HTERT RPE-1 (cell line): ENCODE data around the gene TCTN3.
"Not testable (repeated sequence)": the region's sequence is repeated elsewhere in the genome, so short reads cannot be mapped to it uniquely, and the experiment has no call there.

Experiments used
- in situ Hi-C: fragments of 300-500 bp; cut with MboI; formaldehyde crosslinking; loops from 4 replicates; pipeline ENCODE4 v1.14.3; 2020; ENCODE audit warnings: low sequenced_read_pairs

TCTN3 gene

DNA sequence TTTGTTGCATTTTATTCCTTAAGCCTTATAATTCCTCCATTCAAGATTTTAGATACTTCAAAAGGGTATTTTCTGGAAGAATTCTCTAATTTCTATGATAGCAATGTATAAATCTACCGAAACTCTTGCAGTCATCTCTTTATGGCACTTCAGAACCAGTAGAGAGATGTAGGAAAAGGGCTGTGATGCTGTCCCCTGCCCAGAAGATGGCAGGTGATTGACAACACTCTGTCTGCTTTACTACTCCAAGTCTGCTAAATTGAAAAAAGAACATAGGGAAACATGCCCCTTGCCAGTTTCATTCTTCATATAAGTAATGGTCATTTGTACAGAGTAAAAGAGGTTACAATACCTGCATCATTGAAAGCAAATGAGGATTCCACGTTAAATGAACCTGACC lies 5.1 kb downstream of the TCTN3 start:
- in situ Hi-C loops = no loop called here

DNA sequence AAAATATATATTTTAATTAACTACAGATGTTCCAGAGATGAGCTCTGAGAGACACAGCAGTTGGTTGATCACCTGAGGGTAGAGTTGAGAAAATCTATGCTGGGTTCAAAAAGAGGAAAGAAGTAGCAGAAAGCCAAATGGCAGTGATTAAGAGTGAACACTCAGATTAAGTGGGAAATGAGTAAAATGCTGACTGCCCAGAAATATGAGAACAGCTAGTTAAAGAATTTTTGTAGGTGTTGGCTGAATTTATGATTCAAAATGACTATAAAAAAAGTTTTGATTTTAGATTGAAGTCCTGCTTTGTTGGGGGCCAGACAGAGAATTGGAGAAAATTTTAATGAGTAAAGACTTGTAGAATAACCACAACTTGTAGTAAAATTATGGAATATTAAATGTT lies 9.8 kb downstream of the TCTN3 start:
- in situ Hi-C loops = no loop called here

DNA sequence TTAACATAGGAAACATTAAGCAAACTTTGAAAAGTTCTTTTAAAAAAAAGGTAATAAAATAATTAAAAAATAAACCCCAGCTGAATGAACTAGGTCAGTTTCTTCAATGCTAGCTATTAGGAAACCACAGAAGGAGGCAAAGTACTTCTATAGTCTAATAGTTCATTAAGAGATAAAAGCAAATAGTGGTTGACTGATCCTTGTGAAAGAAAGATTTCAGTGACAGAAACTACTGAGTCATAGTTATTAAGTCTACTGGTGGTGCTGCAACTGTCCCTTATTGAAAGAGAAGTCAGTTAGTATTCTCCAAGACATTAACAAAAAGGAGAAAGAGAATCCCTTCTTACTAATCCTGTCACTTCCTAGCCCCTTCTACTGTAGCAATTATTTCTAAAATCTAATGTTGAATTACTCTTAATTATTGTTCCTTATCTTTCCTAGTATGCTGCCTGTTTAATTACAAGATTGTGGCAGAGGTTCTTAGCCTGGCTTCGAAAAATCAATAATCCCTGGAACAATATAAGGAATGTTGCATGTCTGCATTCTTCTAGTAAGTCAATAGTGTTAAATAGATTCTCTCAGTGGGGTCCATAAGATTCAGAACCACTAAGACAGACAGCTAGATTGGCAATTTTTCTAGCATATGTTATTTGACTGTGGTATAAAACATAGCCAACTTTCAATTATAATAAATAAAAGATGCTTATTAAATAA lies 18.2 kb downstream of the TCTN3 start:
- in situ Hi-C loops = no loop called here

DNA sequence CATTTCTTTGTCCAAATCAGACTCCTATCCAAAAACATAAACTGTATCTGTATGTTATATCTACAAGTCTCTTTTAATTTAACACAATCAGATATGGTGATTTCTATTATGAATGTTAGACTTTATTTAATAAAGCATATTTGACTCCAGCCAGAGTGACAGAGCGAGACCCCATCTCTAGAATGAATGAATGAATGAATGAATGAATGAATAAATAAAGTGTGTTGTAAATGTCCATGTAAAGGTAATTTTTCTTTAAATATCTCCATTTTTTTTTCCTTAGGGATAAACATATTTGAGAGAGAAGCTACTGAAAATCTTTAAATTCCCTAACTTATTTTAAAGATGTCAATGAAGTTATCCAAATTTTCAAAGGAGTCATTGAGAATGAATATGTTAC lies 19.1 kb downstream of the TCTN3 start:
- in situ Hi-C loops = no loop called here

DNA sequence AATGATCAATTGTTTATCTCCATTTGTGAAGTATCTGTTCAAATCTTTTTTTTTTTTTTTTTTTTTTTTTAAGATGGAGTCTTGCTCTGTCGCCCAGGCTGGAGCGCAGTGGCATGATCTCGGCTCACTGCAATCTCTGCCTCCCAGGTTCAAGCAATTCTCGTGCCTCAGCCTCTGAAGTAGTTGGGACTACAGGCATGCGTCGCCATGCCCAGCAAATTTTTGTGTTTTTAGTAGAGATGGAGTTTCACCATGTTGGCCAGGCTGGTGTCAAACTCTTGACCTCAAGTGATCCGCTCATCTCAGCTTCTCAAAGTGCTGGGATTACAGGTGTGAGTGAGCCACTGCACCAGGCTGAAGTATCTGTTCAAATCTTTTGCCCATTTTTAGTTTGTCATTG lies 21.1 kb downstream of the TCTN3 start:
- in situ Hi-C loops = not testable (repeated sequence)

DNA sequence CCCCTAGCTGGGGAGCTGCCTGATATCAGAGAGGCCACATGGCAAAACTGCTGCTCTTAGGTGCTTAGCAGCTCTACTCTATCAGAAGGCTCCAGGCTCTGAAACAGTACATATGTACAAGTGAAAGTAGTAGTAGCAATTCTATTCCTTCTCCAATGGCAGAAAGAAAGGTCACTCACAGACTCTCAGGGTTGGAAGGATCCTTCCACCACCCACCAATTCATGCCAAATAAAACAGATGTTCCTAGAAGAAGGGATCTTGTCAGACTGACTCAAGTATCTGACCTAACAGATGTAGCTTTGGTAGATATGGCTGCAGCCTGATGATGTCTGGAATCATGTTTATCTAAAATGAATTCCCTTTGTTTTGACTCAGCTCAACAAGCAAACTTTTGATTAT lies 29.2 kb downstream of the TCTN3 start:
- in situ Hi-C loops = no loop called here

DNA sequence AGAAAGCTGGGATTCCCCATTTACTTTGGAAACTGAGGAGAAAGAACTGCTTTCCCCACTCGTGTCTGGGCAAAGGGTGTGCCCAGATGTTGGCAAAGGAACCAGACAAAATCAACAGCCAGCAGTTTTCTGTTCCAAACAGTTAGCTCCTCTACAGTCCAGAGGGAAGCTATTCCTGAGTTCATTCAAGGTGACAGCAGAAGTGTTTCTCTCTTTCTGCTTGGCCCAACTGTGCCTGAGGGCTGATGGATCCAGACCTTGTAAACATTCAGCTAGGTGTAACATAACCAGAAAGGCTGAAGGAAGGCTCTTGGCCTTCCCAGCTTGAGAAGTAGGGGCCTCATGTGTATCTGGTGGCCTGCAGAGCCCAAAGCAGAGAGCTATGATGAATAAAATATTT lies 30.2 kb downstream of the TCTN3 start:
- in situ Hi-C loops = no loop called here

DNA sequence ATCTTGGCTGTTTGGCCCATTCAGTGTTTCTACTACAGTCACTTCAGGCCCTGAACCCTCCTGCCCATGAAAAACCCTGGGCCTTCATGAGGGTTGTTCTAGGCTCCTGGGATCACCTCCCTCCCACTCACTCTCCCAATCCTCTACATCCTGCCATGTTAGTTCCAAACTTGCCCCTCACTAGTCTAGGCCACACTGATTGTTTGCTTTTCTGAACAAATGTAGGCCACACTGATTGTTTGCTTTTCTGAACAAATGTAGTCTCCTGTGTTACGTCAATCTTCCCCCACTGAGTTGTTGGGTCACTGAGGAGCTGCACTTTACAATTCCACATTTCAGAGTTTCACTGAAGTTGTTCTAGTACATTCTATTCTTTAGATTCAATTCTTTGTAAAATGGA lies 31.9 kb downstream of the TCTN3 start:
- in situ Hi-C loops = no loop called here

DNA sequence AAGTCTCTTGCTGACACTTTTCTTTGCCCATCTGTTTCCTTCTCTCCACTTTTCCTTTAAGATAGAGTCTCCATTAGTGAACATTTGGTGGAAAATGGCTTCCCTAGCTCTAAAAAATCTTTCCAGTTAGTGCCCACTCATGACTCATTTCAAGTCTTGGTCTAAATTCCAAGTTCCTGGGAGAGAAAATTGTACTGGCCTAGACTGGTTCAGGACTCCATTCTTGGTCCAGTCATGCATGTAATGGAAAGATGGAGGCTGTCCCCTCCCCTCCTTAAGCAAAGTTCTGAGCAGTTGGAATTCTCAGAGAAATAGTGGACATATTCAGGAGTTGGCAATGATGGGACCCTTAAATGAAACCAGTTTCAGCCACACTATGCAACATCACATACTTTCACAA lies 33.4 kb downstream of the TCTN3 start:
- in situ Hi-C loops = no loop called here

DNA sequence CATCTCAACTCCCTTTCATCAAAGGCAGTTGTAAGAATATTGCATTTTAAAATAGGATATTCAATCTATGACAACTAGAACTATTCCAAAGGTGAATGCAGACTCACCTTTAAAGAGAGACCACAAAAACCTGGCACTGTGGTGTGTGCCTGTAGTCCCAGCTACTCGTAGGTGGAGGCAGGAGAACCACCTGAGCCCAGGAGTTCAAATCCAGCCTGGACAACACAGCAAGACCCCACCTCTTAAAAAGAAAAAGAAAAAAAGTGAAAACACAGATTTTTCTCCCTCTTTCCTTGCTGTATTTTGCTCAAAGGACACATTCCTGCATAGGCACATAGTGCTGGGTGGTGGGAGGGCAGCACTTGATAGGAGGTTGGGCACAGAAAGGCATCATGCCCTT lies 36.5 kb downstream of the TCTN3 start:
- in situ Hi-C loops = no loop called here

DNA sequence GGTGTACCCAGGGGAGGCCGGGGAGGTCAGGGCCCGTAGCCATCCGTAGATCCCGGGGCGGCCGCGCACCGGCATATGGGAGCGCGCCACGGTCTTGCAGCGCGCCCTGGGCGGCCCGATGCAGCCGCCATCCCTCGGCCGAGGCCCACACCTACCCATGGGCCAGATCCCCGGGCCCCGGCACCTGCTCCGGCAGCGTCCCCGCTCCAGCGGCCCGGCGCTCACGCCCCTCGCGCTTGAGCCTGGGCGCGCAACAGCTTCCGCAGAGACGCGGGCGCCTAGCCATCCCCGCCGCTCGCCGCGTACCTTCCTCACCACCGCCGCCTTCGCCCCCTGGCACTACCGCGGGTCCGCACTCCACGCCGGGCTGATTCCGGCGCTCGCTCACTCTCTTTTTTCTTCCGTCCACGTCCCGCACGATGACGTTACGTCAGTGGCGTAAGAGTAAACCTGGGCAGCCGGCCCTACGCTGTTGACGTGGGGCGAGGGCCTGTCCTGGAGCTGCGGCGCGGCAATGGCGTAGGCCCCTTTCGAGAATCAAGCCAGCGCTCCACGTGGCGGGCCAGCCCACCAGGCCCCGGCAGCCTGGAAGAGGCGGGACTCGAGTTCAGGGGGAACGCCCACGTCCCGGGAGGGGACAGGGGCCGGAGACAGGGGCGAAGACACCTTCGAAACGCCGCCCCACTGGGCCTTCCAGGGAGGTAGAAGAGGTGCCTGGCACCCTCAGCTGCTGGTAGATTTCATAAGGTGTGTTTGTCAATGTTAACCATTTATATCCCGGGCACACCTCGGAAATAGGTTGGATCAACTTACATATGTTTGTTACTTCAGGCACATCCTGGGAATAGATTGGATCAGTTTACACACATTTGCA lies 37.2 kb downstream of the TCTN3 start, which contains the start of gene ALDH18A1:
Gene ALDH18A1, minus strand, starts transcription at position 421 of the 874 bp plus-strand sequence. CDS start 3,334 bp downstream, outside the sequence.
- in situ Hi-C loops = no loop called here

DNA sequence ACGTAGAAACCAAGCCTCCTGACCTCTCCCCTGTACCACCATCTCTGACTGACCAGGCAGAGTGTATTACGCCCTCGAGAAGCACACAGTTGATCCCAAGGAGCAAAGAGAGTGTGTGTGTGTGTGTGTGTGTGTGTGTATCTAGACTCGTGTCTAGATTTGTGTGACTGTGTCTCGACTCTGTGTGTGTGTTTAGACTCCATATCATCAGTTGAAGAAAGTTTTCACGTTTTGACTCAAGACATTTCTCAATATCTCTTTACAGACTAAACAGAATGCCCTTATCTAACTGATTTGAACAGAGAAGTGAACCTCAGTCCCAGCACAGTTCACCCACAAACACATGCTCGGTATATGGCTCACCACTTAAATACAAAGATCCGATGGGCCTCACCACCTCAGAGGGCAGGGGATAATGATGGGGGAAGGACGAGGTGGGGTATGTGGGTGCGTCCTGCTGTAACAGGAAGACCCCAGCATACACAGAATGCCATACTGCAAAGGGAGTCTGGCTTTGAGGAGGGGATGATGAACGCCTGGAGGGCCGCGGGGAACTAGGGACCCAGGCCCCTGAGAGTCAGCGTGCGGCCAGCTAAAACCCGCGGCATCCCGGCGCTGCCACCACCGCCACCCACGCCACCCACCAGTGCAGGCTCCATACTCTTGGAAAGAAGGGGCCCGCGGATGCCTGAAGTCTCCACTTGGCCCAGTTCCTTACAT lies 38.0 kb downstream of the TCTN3 start:
- in situ Hi-C loops = no loop called here

DNA sequence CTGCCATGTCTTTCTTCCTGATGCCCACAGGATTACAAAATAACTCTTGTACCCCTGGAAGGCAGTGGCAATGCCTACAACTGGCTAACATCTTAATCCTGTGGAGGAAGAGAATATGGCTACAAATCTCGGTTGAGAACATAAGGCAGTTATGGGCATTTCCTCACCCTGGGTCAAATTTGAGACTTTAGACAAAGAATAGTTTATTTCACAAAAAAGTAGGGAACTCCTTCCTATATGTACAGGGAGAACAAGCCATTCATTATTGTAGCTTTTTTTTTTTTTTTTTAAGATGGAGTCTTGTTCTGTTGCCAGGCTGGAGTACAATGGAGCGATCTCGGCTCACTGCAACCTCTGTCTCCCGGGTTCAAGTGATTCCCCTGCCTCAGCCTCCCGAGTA lies 39.8 kb downstream of the TCTN3 start:
- in situ Hi-C loops = no loop called here

DNA sequence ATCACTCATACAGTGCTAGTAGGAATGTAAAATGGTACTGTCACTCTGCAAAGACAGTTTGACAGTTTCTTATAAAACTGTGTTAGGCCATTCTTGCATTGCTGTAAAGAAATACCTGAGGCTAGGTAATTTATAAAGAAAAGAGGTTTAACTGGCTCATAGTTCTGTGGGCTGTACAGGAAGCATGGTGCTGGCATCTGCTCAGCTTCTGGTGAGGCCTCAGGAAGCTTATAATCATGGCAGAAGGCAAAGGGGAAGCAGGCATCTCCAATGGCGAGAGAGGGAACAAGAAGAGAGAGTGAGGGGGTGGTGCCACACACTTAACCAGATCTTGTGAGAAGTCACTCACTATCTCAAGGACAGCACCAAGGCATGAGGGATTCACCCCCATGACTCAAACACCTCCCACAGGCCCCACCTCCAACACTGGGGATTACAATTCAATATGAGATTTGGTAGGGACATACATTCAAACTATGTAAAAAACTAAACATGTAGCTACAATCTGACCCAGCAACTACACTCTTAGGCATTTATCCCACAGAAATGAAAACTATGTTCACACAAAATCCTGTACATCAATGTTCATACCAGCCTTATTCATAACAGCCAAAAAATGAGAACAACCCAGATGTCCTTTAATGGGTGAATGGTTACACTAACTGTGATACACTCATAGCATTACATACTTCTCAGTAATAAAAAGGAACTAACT lies 42.2 kb downstream of the TCTN3 start:
- in situ Hi-C loops = no loop called here

DNA sequence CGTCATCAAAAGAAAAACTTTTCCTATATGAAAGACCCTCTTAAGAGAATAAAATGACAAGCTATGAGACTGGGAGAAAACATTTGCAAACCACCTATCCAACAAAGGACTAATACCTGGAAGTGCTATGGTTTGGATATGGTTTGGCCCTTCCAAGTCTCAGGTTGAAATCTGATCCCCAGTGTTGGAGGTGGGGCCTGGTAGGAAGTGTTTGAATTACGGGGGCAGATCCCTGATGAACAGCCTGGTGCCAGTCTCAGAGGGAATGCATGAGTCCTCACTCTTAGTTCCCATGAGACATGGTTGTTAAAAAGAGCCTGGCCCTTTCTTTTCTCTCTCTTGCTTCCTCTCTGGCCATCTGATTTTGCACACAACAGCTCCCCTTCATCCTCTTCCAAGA lies 43.5 kb downstream of the TCTN3 start:
- in situ Hi-C loops = no loop called here

DNA sequence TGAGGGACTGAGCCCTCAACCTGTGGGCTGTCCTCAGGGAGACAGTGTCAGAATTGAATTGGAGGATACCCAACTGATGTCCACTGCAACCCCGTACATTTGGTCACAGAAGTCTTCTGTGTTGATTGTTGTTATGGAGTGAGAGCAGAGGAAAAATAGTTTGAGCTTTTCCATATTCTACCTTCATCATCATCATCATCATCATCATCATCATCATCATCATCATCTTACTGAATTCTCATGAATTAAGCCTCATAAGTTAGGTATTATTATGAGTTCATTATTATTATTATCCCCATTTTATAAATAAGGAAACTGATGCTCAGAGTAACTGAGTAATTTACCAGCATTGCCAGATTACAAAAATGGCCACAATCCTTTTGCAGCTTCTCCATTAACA lies 45.6 kb downstream of the TCTN3 start:
- in situ Hi-C loops = no loop called here

DNA sequence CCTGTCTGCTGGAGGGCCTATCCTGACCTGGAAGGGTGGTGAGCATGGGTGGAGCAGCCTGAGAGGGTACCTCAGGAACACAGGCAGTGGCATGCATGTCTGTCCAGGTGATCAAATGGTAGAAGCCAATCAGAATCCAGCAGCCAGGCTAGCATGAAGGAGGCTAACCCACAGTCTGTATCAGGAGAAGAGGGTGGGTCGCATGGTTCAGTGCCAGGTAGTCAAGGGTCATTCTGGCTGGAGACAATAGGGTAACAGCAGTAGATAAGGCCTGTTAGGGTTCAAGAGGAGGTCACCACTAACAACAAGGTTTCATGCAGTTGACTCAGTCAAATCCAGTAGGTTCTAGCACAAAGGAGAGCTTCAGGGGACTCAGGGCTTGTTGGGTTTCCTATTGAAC lies 47.6 kb downstream of the TCTN3 start:
- in situ Hi-C loops = no loop called here

DNA sequence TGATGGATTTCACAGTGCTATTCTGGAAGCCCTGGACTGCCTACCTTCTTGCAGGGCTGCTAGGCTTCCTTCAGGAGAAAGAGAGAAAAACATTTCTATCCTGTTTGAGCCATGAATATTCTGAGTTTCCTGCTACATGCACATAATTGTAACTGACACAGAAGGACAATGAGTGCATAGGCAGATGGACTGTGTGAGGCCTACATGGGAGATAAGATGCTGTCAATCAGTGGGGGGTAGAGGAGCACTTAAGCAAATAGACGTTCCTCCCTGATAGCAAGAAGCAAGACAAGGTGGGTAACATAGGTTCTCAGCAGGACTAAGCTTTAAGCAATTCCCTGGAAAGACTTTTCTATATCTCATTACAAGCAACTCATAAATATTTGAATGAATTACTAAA lies 48.8 kb downstream of the TCTN3 start:
- in situ Hi-C loops = no loop called here

DNA sequence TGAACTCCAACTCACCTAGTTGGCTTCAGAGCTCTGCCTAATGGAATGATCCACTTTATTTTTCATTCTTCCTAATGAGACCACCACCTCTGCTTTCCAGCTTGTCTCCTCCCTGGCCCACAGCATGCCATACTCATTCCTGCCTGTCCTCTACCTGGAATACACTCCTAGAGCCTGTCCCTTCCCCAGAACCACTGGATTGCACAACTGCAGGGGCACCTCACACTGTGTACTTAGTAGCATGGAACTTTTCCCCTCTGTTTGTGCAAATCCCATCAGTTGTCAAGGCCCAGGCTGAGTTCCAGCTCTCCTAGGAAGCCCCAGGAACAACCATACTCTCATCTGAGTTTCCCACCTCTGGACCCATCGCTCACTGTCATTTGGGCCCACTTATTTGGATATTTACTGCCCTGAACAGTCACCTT lies 52.8 kb downstream of the TCTN3 start:
- in situ Hi-C loops = no loop called here

DNA sequence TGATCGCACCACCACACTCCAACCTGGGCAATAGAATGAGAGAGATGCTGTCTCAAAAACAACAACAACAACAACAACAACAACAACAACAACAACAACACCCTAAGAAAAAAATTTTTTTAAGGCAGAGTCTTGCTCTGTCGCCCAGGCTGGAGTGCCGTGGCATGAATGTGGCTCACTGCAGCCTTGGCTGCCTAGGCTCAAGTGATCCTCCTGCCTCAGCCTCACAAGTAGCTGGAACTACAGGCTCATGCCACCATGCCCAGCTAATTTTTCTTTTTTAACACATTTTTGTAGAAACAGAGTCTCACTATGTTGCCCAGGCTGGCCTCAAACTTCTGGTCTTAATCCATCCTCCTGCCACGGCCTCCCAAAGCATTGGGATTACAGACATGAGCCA lies 55.8 kb downstream of the TCTN3 start:
- in situ Hi-C loops = no loop called here

DNA sequence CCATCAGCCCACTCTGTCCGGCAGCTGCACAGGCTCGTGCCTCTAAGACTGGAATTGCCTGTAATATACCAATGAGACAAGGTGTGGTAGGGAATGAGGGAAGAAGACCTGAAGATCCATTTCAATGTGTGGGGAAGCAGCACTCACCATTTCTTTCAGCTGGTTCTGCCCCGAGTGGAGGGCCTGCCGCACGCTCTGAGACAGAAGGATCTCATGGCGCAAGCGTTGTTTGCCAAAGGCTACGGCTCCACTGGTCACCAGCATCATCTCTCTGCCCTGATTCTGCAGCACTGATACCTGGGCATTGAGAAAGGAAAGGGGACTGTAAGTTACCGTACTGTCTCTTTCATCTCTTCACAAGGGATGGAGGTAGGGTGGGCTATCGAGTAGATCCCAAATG lies 56.6 kb downstream of the TCTN3 start:
- in situ Hi-C loops = no loop called here
